Epithelial cell of esophagus (primary cell): ENCODE data around the gene TICAM1.

Source experiments
- DNase-seq: peaks from one replicate; pipeline ENCODE4 v3.0.0; 2010; ENCODE audit warnings: low read depth
- H3K4me3 ChIP-seq: 2 replicates; pipeline ENCODE4 v1.5.1; 2011; ENCODE audit warnings: mild to moderate bottlenecking, low read length, control low read depth
- TF ChIP-seq, protein P1 (sequence below): IDR thresholded peaks from 2 replicates; pipeline ENCODE4 v1.5.1; 2011; ENCODE audit warnings: low read depth, mild to moderate bottlenecking, low read length, control low read depth, inconsistent platforms; ENCODE audit not compliant: insufficient read depth; ENCODE audit errors: missing control alignments

TICAM1 gene

DNA sequence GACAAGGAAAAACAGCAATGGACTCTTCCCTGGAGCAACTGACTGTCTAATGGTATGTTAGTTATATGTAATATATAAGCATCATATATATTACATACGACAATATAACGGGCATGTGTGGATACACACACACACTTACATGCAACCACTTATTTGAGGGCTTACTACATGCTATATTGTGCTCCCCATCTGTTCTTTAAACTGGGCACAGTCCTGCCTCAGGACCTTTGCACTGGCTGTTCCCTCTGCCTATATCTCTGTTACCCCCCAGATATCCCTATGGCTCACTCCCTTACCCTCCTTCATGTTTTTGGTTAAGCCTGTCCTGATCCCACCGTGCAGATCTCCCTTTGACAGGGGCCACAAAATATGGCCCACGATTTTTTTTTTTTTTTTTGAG is 10.2 kb downstream of the TICAM1 start:
- TF ChIP-seq, protein P1, sequence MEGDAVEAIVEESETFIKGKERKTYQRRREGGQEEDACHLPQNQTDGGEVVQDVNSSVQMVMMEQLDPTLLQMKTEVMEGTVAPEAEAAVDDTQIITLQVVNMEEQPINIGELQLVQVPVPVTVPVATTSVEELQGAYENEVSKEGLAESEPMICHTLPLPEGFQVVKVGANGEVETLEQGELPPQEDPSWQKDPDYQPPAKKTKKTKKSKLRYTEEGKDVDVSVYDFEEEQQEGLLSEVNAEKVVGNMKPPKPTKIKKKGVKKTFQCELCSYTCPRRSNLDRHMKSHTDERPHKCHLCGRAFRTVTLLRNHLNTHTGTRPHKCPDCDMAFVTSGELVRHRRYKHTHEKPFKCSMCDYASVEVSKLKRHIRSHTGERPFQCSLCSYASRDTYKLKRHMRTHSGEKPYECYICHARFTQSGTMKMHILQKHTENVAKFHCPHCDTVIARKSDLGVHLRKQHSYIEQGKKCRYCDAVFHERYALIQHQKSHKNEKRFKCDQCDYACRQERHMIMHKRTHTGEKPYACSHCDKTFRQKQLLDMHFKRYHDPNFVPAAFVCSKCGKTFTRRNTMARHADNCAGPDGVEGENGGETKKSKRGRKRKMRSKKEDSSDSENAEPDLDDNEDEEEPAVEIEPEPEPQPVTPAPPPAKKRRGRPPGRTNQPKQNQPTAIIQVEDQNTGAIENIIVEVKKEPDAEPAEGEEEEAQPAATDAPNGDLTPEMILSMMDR: no peak
- H3K4me3 ChIP-seq: no peak overlapping the region
- no peak for DNase-seq

- TF ChIP-seq, protein P1: no peak
- DNase-seq: no peak
- H3K4me3 ChIP-seq: no peak overlapping the region
Observed at GRCh38 chr19:4817467-4818277, 13.8 kb downstream of the TICAM1 start.

DNA sequence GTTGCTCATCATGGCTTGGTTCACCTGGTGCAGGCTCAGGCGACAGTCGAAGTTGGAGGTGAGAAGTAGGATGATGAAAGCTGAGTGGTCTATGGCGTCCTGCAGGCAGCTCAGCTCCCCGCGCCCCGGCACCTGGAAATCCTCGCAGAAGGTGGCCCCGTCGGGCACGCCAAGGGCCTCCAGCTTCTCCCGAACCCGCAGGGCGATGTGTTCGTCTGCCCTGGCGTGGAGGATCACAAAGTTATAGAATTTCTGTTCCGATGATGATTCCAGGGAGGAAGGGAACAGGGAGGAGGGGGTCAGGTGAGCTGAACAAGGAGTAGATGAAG is 14.6 kb downstream of the TICAM1 start:
- H3K4me3 ChIP-seq: no peak overlapping the region
- TF ChIP-seq, protein P1: no peak
- no peak for DNase-seq

GRCh38 chr19:4816202-4816949 is 15.1 kb downstream of the TICAM1 start:
- no peak for DNase-seq
- H3K4me3 ChIP-seq: no peak overlapping the region
- TF ChIP-seq, protein P1: no peak

GRCh38 chr19:4815426-4816201 is 15.9 kb downstream of the TICAM1 start:
- H3K4me3 ChIP-seq: no peak overlapping the region
- TF ChIP-seq, protein P1: no peak
- peak; percentile 90 for DNase-seq

DNA sequence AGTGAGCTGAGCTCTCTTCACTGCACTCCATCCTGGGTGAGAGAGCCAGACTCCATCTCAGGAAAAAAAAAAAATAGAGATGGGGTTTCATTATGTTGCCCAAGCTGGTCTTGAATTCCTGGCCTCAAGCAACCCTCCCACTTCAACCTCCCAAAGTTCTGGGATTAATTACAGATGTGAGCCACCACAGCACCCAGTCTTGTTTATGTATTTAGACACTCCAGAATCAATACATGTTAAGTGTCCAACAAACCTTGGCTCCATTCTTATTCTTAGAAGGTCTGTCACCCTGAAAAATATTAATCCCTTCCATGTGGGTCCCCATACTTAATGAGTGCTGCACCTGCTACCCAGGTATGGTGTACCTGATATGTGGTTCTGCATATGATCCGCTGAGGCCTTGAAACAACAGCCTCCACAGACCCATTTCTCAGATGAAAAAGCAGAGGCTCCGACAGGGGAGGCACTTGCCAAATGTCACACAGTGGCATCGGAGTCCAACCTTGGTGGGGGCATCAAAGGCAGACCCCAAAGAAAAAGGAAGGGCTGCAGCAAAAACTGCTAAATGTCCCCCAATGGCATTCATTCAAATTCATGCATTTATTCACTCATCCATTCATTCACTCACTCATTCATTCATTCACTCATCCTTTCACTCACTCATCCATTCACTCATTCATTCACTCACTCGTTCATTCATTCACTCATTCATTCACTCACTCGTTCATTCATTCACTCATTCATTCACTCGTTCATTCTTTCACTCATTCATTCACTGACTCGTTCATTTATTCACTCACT is 16.7 kb downstream of the TICAM1 start:
- DNase-seq: no peak
- TF ChIP-seq, protein P1: no peak
- no peak overlapping the region for H3K4me3 ChIP-seq
